H9 (cell line): ENCODE results near the gene E2F7. TPM values are rescaled to one million over a fixed set of nuclear protein-coding genes. Genes with fewer than 3 reads are reported as not detected.

Experiments
- DNase-seq: peaks from one replicate; pipeline ENCODE4 v3.0.0-alpha.2; 2017
- H2AFZ ChIP-seq: one replicate; pipeline ENCODE4 v1.6.1; 2013; ENCODE audit warnings: mild to moderate bottlenecking, low read length, control low read depth, moderate library complexity
- H2AK5ac ChIP-seq: 2 replicates; pipeline ENCODE4 v1.6.1; 2013; ENCODE audit warnings: low read length, control low read depth, mixed read lengths; ENCODE audit not compliant: insufficient read length
- H2BK120ac ChIP-seq: one replicate; pipeline ENCODE4 v1.6.1; 2013; ENCODE audit warnings: low read depth, mild to moderate bottlenecking, low read length, control low read depth, inconsistent platforms; ENCODE audit not compliant: poor library complexity, severe bottlenecking
- H2BK12ac ChIP-seq: 2 replicates; pipeline ENCODE4 v1.6.1; 2013; ENCODE audit warnings: low read length, control low read depth, mixed read lengths, low read depth; ENCODE audit not compliant: insufficient read length
- H2BK15ac ChIP-seq: 2 replicates; pipeline ENCODE4 v1.6.1; 2013; ENCODE audit warnings: low read depth, low read length, control low read depth
- H2BK20ac ChIP-seq: one replicate; pipeline ENCODE4 v1.6.1; 2013; ENCODE audit warnings: low read depth, mild to moderate bottlenecking, low read length, control low read depth, inconsistent platforms; ENCODE audit not compliant: poor library complexity, severe bottlenecking
- H2BK5ac ChIP-seq: 2 replicates; pipeline ENCODE4 v1.6.1; 2013; ENCODE audit warnings: low read length, control low read depth, mixed read lengths; ENCODE audit not compliant: insufficient read length
- H3K14ac ChIP-seq: 2 replicates; pipeline ENCODE4 v1.6.1; 2013; ENCODE audit warnings: low read length, control low read depth; ENCODE audit not compliant: insufficient read depth
- H3K18ac ChIP-seq: 2 replicates; pipeline ENCODE4 v1.6.1; 2013; ENCODE audit warnings: low read depth, mild to moderate bottlenecking, mixed read lengths, low read length, control low read depth; ENCODE audit not compliant: insufficient read length
- H3K23ac ChIP-seq: 2 replicates; pipeline ENCODE4 v1.6.1; 2013; ENCODE audit warnings: low read length, control low read depth, mixed read lengths, low read depth; ENCODE audit not compliant: insufficient read length
- H3K23me2 ChIP-seq: 2 replicates; pipeline ENCODE4 v1.6.1; 2013; ENCODE audit warnings: low read depth, mild to moderate bottlenecking, mixed read lengths, low read length, control low read depth; ENCODE audit not compliant: insufficient read length, poor library complexity, severe bottlenecking
- H3K27ac ChIP-seq: 2 replicates; pipeline ENCODE4 v1.5.1; 2013; ENCODE audit warnings: low read length, control low read depth, mixed read lengths, low read depth; ENCODE audit not compliant: insufficient read length
- H3K27me3 ChIP-seq: 2 replicates; pipeline ENCODE4 v1.6.1; 2013; ENCODE audit warnings: low read length, control low read depth, inconsistent platforms; ENCODE audit not compliant: insufficient read depth
- H3K4ac ChIP-seq: 2 replicates; pipeline ENCODE4 v1.6.1; 2013; ENCODE audit warnings: low read depth, mild to moderate bottlenecking, control low read depth, inconsistent platforms, low read length, moderate library complexity
- H3K4me1 ChIP-seq: 2 replicates; pipeline ENCODE4 v1.6.1; 2013; ENCODE audit warnings: low read length, control low read depth, inconsistent platforms; ENCODE audit not compliant: insufficient read depth
- H3K4me2 ChIP-seq: 2 replicates; pipeline ENCODE4 v1.6.1; 2013; ENCODE audit warnings: low read length, control low read depth, mixed read lengths; ENCODE audit not compliant: insufficient read length, insufficient read depth
- H3K56ac ChIP-seq: 2 replicates; pipeline ENCODE4 v1.6.1; 2013; ENCODE audit warnings: low read depth, mild to moderate bottlenecking, mixed read lengths, low read length, control low read depth; ENCODE audit not compliant: insufficient read length
- H3K79me1 ChIP-seq: 2 replicates; pipeline ENCODE4 v1.6.1; 2013; ENCODE audit warnings: low read depth, mild to moderate bottlenecking, moderate library complexity, low read length, control low read depth, inconsistent platforms; ENCODE audit not compliant: insufficient read depth, poor library complexity, severe bottlenecking
- H3K79me2 ChIP-seq: 2 replicates; pipeline ENCODE4 v1.6.1; 2013; ENCODE audit warnings: low read length, control low read depth, inconsistent platforms; ENCODE audit not compliant: insufficient read depth
- H3K9ac ChIP-seq: 2 replicates; pipeline ENCODE4 v1.6.1; 2013; ENCODE audit warnings: low read length, control low read depth, mixed read lengths; ENCODE audit not compliant: insufficient read length; ENCODE audit errors: extremely low read depth
- H3K9me3 ChIP-seq: one replicate; pipeline ENCODE4 v1.6.1; 2013; ENCODE audit warnings: low read depth, low read length, inconsistent platforms; ENCODE audit not compliant: control insufficient read depth
- H3T11ph ChIP-seq: one replicate; pipeline ENCODE4 v1.6.1; 2013; ENCODE audit warnings: mild to moderate bottlenecking, low read length, control low read depth, inconsistent platforms
- H4K20me1 ChIP-seq: one replicate; pipeline ENCODE4 v1.6.1; 2013; ENCODE audit not compliant: control insufficient read depth, insufficient read length, insufficient read depth
- H4K5ac ChIP-seq: 2 replicates; pipeline ENCODE4 v1.6.1; 2013; ENCODE audit warnings: low read depth, mild to moderate bottlenecking, mixed read lengths, low read length, control low read depth; ENCODE audit not compliant: insufficient read length
- H4K8ac ChIP-seq: replicated peaks from 2 replicates; pipeline ENCODE4 v1.6.1; 2013; ENCODE audit warnings: low read length, control low read depth, mixed read lengths, low read depth; ENCODE audit not compliant: insufficient read length
- H4K91ac ChIP-seq: 2 replicates; pipeline ENCODE4 v1.6.1; 2013; ENCODE audit warnings: low read depth, mild to moderate bottlenecking, moderate library complexity, mixed read lengths, low read length, control low read depth; ENCODE audit not compliant: insufficient read length
- H3K27ac Mint-ChIP-seq, 3 experiments: 2 replicates in 2 of 3; 3 replicates in 1 of 3; pipeline ENCODE4 v1.8.0; 2020 to 2021; ENCODE audit warnings: mixed read lengths in 3 of 3, mild to moderate bottlenecking in 1 of 3, moderate library complexity in 1 of 3
- H3K27me3 Mint-ChIP-seq: 2 replicates; pipeline ENCODE4 v1.8.0; 2021; ENCODE audit warnings: low read depth, mild to moderate bottlenecking, moderate library complexity, mixed read lengths
- H3K36me3 Mint-ChIP-seq, 3 experiments: 2 replicates in 2 of 3; 3 replicates in 1 of 3; pipeline ENCODE4 v1.8.0; 2020 to 2021; ENCODE audit warnings: low read depth in 3 of 3, mixed read lengths in 3 of 3; ENCODE audit not compliant: insufficient read depth in 1 of 3
- H3K4me1 Mint-ChIP-seq, 2 experiments: 2 replicates each; pipeline ENCODE4 v1.8.0; 2020; ENCODE audit warnings: mixed read lengths in 2 of 2
- H3K4me3 Mint-ChIP-seq, 2 experiments: 2 replicates in 1 of 2; 3 replicates in 1 of 2; pipeline ENCODE4 v1.8.0; 2020 to 2021; ENCODE audit warnings: mild to moderate bottlenecking in 2 of 2, mixed read lengths in 2 of 2, moderate library complexity in 1 of 2
- H3K9me3 Mint-ChIP-seq, 2 experiments: 2 replicates in 1 of 2; 3 replicates in 1 of 2; pipeline ENCODE4 v1.8.0; 2020; ENCODE audit warnings: mild to moderate bottlenecking in 2 of 2, mixed read lengths in 2 of 2, moderate library complexity in 1 of 2
- CTCF ChIP-seq: fragments of 200-600 bp; sonication (generic); conservative IDR thresholded peaks from 3 replicates; pipeline ENCODE4 v1.8.0; 2021; ENCODE audit warnings: antibody characterized with exemption, mild to moderate bottlenecking
- WGBS: extraction: QIAGEN DNeasy Blood & Tissue Kit; methylation state at CpG from one replicate; pipeline ENCODE4 v1.1.7; 2013; ENCODE audit warnings: missing lambda C conversion rate, low lambda C conversion rate, mixed read lengths; ENCODE audit not compliant: insufficient read length; ENCODE audit errors: extremely low coverage; 5-methylcytosine and 5-hydroxymethylcytosine counted together
- total RNA-seq: library from RNA; stranded (reverse); gene quantifications from 2 replicates; pipeline ENCODE4 v1.2.1, GENCODE V29; 2021

Gene E2F7
- total RNA-seq, 1 experiment from 2014 or later: 24.5 TPM

- Histone ChIP-seq H3K4ac (no peak overlapping the region), H3K23me2 (no peaks in the 10 kb centered on the region), H2AFZ (no peak overlapping the region), H2BK15ac (no peak overlapping the region), H4K5ac (no peak overlapping the region), H2BK5ac (no peak overlapping the region), H3K4me1 (no peaks in the 10 kb centered on the region), H3K4me2 (no peak overlapping the region), H3K27me3 (no peaks in the 10 kb centered on the region), H3K18ac (no peak overlapping the region), H3K27ac (no peak overlapping the region), H4K8ac (no peak overlapping the region), H2BK120ac (no peak overlapping the region), H2AK5ac (no peak overlapping the region), H3K56ac (no peak overlapping the region), H4K91ac (no peak overlapping the region), H2BK12ac (no peak overlapping the region), H2BK20ac (no peak overlapping the region), H4K20me1 (no peaks in the 10 kb centered on the region), H3K14ac (no peak overlapping the region), H3T11ph (no peak overlapping the region), H3K9ac (no peak overlapping the region), H3K79me2 (no peaks in the 10 kb centered on the region), H3K79me1 (no peaks in the 10 kb centered on the region), H3K23ac (no peak overlapping the region), H3K9me3 (no peaks in the 10 kb centered on the region)
- H3K4me3 Mint-ChIP-seq: no peak overlapping the region
- no peak for DNase-seq
- H3K27ac Mint-ChIP-seq: no peak overlapping the region
- no peaks in the 10 kb centered on the region for H3K9me3 Mint-ChIP-seq
- no CpG with 5 or more reads among the region's 5 CpGs for WGBS
- H3K27me3 Mint-ChIP-seq: no peaks in the 10 kb centered on the region; the same call in 1 of the 2 replicates
- TF ChIP-seq CTCF: no peak
- H3K4me1 Mint-ChIP-seq: peaks cover 5% of the 10 kb centered on the region in 2 experiments
- H3K36me3 Mint-ChIP-seq: no peaks in the 10 kb centered on the region
Observed at GRCh38 chr12:77007476-77007875, 57.9 kb downstream of the E2F7 start.
